GM18861 (cell line): ENCODE data around the gene CSKMT.
"Not testable (repeated sequence)": the region's sequence is repeated elsewhere in the genome, so short reads cannot be mapped to it uniquely, and the experiment has no call there.

ENCODE experiments used
- ATAC-seq: cut with Tn5 transposase; IDR thresholded peaks from one replicate; pipeline ENCODE4 v1.9.1; 2021; ENCODE audit not compliant: unreplicated experiment

The CSKMT gene

DNA sequence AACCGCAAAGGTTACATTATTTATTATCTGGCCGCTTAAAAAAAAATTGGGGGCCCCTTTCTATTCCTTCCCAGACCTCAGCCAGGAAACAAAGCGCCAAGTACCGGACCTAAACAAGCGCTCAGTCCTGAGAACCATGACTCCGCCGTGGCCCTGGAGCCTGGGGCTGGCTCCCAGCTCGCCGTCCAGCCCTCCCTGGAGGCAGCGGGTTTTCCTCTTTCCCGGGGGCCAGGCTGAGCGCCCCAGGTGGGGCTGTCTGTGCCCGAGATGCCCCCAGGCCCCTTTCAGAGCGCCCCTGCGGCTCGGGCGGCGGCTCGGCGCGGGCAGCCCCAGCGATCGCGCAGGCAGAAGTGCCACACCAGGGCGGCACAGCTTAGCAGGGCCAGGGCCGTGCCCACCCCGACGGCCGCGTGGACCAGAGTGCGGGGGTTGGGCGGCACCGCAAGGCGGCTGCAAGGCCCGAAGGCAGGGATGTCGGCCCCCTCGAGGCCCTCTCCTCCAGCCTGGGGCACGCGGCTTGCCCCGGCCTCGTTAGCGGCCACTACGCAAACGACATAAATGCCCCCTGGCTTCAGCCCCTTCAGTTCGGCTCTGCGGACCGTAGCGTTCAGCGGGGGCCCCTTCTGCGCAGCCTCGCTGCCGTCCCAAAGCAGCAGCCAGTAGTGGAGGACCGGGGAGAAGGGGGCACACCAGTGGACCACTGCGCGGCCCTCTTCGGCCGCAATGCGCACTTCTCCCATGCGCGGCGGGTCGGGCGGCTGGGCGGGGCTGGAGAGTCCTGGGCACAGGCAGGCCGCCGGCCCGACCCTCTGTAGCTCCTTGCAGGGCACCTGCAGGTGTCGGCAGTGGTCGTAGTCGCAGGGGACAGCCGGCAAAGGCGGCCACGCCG, 22.6 kb downstream of the CSKMT start:
- ATAC-seq, result no peak

DNA sequence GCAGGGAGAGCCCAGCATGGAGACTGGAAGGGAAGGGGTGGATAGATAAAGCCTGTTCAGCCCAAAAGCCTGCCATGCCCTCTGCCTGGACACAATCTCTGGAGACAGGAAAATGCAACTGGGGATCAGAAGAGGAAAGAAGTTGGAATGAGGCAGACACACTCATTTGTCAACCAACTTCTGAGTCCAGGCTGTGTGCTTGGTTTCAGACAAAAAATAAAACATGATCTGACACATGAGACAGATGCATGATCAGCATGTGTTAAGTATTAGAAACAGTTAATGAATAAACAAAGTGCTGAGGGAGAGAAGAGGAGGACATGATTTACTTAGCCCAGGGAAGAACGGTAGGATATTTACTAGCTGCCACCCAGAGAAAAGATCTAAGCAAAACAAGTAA, 23.4 kb downstream of the CSKMT start:
- ATAC-seq, result no peak

DNA sequence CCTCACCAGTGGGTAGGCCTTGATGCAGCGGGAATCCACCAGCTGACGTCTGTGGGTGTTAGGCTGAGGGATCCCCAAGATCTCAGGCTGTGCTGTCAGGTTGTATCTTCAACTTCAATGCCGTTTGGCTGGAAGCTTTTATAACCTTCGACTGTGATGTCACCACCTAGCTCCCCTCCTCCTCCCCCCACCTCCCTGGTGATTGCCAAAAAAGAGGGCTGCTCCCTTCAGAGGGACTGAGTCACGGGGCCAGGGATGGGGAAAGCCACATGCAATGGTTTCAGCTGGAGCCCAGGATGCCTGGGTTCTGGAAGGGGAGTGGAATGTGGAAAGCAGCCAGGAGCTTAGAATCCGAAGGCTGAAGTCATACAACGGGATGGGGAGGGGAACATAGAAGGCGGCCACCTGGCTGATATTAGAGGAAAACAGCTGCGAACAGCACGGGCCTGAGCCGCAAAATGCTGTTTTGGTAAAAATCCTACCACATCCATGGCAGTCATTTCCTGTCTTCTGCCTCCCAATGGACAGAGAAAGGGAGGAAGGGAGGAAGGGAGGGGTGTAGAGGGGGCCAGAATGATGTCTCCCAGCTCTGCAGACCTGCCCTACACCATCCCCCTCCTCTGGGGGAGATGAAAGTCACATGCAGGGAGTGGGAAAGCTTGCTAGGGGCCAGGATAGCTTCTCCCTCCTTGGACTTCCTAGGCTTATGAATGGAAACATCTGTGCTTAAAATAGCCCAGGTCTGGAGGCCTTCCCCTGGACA, 24.5 kb downstream of the CSKMT start, which contains the start of gene LRRN4CL:
LRRN4CL (minus strand) TSS at position 110 of the 763 bp plus-strand sequence. CDS start 1,022 bp downstream, outside the sequence.
- ATAC-seq, result no peak

DNA sequence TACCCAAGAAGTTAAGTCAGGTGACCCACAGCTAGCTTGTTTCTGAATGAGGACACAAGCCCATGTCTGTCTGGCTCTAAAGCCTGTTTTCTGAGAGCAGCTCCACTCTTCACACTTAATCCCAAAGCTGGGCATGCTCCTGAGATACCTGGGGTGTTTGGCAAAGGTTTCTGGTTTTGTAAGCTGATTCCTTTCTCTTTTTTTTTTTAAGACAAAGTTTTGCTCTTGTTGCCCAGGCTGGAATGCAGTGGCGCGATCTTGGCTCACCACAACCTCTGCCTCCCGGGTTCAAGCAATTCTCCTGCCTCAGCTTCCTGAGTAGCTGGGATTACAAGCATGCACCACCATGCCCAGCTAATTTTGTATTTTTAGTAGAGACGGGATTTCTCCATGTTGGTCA, 28.5 kb downstream of the CSKMT start:
- ATAC-seq, result not testable (repeated sequence)

DNA sequence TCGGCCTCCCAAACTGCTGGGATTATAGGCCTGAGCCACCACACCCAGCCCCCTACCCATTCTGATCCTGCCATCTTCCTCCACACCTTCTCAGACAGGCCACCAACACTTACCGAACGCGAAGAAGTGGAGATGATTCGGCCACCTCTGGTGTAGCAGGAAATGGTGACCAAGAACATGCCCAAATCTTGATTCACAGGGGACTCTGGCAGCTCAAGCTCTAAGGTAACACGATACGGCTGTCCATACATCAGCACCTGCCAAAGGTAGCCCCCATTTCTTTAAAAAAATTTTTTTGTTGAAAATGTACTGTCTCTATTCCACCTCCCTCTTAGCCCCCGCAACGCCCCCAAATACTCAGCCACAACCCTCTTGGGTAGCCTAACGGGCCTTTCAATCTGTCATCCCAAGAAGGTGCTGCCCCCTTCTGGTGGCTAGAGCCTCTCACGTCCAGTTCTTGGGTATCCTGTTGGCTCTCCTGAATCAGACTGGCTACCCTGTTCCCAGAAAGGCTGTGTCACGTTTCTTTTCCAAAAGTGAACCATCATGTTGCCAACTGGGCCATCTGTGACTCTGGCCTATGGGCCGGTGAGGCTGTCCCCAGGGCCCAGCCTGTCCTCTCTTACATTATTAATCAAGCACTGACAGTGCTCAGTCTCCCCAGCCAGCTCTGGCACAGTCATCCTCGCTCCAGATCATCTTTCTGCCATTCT, 29.5 kb downstream of the CSKMT start:
- ATAC-seq, result no peak

DNA sequence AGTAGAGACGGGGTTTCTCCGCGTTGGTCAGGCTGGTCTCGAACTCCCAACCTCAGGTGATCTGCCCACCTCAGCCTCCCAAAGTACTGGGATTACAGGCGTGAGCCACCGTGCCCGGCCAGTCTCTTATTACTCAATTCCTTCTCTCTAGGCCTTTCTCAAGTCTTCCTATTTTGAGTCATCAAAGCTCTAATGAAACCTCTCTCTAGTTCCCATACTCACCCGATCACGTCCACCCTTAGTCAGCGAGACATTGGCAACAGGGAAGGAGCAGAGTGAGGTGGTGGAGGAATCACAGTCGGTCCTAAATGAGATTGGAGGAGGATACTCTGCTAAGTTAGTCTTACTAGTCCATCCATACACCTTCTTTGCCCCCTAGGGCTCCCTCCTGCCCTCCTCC, 37.1 kb downstream of the CSKMT start:
- no peak for ATAC-seq

DNA sequence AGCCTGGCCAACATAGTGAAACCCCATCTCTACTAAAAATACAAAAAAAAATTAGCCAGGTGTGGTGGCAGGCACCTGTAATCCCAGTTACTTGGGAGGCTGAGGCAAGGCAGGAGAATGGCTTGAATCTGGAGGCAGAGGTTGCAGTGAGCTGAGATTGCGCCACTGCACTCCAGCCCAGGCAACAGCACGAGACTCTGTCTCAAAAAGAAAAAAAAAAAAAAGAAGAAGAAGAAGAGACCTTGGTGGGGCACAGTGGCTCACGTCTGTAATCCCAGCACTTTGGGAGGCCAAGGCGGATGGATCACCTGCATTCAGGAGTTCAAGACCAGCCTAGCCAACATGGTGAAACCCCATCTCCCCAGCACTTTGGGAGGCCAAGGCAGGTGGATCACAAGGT, 38.8 kb downstream of the CSKMT start:
- not testable (repeated sequence) for ATAC-seq

DNA sequence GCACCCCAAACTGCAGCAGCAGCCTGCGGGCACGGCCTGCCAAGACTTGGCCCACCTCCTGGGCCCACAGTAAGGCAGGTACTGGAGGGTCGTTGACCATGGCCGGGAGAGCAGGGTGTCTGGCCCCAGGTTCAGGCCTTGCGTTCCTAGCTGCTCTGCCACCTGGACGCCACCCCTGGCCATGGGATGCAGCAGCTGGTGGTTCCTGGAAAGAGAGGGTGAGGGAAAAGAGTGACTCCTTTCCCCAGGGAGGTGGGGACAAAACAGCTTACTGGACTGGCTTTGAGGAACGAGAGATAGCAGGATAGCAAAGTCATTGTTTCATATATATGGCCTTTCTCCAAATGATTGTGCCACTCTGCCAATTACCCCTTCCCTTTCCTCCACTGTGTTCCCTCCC, 40.3 kb downstream of the CSKMT start:
- ATAC-seq, result no peak

DNA sequence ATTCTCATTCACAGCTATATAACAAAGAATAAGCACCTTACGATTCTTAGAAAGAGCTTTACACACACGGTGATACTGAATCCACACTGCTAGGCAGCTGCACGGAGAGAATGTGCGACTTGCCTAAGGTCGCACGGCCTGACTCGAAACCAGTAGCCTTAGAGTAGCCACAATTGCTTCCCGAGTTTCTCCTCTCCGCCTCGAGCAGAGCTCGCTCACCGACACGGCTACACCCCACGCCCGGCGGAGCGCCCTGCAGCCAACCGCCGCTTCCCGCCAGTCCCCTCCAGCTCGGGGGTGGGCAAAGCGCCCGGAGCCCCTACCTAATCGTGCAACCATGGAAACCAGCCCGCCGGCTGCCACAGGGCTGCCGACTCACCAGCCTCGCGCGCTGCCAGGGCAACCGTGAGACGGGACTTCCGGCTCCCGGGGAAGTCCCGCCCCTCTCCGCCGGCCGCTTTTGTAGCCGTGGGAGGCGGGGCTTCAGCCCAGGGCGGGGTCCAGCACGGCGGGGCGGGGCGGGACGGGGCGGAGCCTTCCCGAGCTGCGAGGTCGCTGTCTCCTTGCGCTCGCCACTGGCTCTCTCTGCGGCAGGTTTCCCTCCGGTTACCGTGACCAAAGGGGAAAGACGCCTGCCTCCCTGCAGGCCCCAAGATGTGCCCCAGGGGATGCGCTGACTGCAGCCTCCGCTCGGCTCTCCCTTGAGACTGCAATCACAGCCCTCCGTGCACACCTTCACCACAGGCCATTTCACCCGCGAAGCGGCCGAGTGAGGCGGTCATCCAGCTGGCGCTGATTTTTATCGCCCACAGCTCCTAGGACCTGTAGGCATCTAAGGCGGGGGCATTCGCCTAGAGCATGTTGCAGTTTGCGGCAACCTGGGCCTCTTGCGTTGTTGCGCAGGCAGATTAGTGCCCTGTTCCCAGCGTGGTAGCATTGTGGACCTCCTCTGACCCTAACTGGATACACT, 41.1 kb downstream of the CSKMT start:
- ATAC-seq, result peak; percentile 50

DNA sequence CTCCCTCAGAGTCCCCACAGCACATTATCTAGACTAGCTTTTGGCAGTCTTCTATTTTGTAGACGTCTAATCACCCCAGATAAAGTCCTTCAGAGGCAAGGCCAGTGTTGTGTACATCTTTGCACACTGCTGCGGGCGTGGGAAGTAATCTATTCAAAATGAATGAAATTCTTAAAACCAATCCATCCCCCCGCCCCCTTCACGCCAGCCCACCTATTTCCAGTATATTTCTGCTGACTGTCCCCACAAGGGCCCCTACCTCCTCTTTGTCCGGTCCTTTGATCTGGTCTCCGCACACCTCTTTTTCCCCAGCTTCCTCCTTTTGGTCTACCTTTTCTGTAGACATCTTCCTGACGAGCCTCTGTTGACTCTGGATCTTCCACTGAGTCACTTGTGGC, 41.7 kb downstream of the CSKMT start:
- no peak for ATAC-seq

DNA sequence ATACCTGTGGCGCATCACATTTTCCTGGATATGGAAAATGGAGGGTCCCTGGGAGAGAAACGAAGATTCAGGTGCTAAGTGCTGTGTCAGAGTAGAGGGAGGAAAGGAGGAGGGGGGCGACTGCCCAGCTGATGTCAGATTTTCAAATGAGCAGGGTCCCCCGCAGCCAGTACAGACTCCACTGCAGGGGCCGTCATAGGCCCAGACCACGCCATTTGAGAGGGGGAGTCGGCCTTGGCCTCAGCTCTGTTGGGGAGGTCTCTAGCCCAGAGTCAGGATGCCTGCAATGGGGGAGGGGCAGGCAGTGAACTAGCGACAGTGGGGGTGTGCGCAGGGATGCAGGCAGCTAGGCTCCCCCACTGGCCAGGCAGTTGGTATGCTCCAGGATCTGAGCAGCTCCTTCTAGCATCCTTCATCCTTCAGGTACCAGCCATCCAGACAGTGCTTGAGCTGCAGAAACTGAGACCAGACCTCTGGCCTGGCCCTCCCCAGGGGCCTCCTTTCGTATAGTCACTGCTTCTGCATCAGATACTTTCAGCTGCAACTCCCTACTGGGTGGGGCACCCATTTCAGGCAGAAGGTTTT, 42.3 kb downstream of the CSKMT start, which contains the start of the genes BSCL2 and GNG3:
BSCL2 (minus strand) TSS at position 148 of the 585 bp plus-strand sequence. CDS start 229 bp downstream, outside the sequence.
GNG3 (plus strand) TSS at position 400 of the 585 bp plus-strand sequence. CDS start 620 bp downstream, outside the sequence.
- ATAC-seq, result no peak

DNA sequence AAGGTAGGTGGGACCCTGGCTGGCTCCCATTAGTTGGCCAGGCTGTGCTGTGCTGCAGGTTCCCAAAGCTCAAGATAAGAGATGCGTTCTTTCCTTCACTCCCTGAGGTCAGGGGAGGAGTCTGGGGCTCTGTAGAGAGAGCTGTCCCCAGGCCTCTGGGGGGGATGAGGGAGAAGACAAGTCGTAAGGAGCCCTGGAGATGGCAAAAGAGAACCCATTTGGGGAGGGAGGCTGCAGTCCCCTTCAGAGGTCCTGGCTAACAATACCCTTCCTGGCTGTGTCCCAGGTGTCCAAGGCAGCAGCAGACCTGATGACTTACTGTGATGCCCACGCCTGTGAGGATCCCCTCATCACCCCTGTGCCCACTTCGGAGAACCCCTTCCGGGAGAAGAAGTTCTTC, 43.3 kb downstream of the CSKMT start:
- no peak for ATAC-seq

DNA sequence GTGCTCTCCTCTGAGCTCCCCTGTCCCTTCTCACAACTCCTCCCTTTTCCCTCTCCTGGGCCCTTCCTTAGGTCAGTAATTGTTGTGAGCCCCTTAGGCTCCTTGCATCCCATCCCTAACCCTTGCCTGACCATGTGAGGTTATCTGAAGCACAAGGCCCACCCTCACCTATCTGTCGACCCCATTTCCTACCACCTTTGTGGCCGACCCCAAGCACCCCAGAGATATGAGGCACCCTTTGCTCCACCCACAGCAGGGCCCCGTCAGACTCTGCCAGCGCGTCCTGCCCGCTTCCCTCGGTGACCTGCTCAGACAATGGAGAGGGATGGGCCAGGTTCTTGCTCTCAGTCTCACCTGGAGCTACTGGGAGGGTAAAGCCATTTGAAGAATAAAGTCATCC, 43.7 kb downstream of the CSKMT start:
- ATAC-seq, result no peak

DNA sequence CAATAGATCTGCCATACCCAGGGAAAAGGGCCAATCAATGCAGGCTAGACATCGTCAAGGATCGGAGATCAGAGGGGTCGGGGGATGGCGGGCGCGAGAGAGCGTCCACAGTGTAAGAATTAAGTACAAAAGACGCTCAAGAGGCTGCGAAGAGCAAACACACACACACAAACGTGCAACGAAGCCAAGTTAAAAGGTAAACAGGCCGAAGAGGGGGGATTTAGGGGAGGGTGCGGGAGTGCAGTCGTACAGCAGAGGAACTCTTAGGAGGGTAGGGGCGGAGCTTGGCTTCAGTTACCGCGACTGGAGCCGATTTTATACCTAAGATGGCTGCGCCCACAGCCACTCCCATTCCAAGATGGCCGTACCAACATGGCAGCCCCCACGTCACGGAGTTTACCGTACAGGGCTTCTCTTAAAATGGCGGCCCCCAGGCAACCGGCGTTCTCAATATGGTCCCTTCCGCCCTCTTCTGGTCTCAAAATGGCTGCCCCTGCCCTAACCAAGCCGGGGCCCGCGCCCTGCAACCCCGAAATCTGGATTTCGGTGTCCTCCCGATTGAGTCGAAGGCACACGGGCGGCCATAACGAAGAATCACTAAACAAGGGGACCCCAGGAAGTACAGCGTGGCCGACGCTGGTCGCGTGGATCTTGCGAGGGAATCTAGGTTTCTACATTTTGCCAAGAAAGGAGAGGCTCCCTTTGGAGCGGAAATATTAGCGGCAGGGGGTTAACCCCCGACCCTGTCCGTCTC, 44.3 kb downstream of the CSKMT start:
- peak; percentile 60 for ATAC-seq

DNA sequence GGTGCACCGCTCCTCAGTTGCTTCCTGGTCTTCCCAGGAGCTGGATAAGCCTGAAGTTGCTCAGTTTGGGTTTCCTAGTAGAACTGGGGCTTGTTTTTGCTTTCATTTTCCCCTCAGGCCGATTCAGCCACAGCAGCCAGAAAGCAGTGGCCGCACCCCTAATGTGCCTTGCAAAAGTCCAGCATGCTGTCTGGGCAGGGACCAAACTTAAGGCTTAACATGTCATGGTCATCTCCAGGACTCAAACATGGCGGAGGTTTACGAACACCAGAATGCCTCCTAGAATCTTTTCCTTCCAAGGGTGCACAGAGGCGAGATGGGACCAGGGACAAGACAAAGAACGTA, 44.9 kb downstream of the CSKMT start:
- ATAC-seq, result no peak

DNA sequence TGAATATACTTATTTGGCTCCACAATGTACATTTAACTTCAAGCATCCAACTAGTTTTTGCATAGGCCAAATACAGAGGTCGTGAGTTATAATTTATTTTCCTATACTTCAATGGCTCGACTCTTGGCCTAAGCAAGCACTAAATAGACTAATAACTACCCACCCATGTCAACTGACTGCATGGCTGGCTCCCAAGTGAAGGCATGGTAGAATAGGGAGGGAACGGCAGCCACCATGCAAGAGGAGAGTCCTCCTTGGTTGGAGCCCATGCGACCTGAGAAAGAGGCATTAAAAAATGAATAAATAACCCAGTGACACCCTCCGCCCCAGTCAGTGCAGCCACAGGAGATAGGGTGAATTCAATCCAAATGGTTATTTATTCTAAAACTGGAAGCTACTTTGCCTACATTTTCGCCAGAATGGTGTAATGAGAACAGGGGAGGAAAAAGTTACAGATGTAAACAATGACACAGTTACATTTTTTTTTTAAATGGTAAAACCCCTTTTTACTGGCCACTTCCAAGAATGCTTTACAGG, 47.2 kb downstream of the CSKMT start:
- no peak for ATAC-seq

DNA sequence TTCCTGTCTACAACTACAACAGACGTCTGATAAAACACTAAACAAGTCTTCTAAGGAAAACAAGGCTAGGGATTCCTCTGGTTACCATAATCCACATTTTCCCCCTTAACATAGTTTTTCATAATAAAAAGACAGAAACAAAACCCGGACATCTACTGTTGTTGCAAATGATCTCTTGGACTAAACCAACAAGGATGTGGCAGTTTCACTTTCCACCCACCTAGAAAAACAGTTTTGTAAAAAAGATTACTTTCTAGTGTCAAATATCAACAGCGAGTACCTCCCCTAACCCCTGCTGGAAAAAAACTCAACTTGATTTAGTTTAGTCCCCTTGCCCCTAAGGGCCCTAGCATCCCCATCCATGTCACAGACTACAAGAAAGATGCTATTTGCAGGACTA, 47.7 kb downstream of the CSKMT start:
- no peak for ATAC-seq

DNA sequence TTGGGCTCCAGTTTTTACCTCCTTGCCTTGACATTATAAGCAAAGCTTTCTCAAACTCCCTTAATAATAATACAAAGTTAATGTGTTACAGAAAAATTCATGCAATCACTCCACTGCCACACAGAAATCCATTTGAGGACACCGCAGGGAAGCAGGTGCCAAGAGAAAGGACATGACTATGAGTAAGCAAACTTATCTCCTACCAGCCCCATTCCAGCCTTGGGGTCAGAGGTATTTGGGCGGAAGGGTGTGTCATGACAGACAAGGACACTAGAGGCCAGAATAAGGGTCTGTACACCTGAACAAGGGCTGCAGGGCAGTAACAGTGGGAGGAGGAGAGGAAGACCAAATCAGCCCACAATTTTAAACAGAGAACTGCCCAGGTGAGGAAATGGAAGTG, 48.2 kb downstream of the CSKMT start:
- ATAC-seq, result no peak
